Aorta (tissue), 5 donors: ENCODE data around the gene CCDC88B. TPM values are rescaled to one million over a fixed set of nuclear protein-coding genes. Genes with fewer than 3 reads are reported as not detected.
"Not testable (repeated sequence)": the region's sequence is repeated elsewhere in the genome, so short reads cannot be mapped to it uniquely, and the experiment has no call there.

Experiments used
- ATAC-seq: fragments of 200-7000 bp; cut with Tn5 transposase; one replicate; pipeline ENCODE4 v1.9.1; 2022; ENCODE audit warnings: moderate library complexity; ENCODE audit not compliant: low FRiP score
- DNase-seq, 2 donors: peaks; one replicate each; pipeline ENCODE4 v3.0.0-alpha.2; 2020
- H3K27ac ChIP-seq, 2 donors: one replicate each; pipeline ENCODE4 v1.5.1; 2013; ENCODE audit warnings: low read length in 2 of 2, mild to moderate bottlenecking in 2 of 2, moderate library complexity in 2 of 2, control low read depth in 1 of 2, inconsistent platforms in 1 of 2, low read depth in 1 of 2
- H3K27me3 ChIP-seq, 2 donors: one replicate each; pipeline ENCODE4 v1.6.1; 2013; ENCODE audit warnings: control low read depth in 1 of 2, low read length in 1 of 2, mild to moderate bottlenecking in 1 of 2, moderate library complexity in 1 of 2; ENCODE audit not compliant: insufficient read depth in 2 of 2, control insufficient read depth in 1 of 2
- H3K36me3 ChIP-seq, 2 donors: one replicate each; pipeline ENCODE4 v1.6.1; 2013; ENCODE audit warnings: control low read depth in 1 of 2, low read length in 1 of 2, mild to moderate bottlenecking in 1 of 2; ENCODE audit not compliant: insufficient read depth in 2 of 2, control insufficient read depth in 1 of 2
- H3K4me1 ChIP-seq, 2 donors: one replicate each; pipeline ENCODE4 v1.6.1; 2013; ENCODE audit warnings: low read length in 2 of 2, control low read depth in 1 of 2, mild to moderate bottlenecking in 1 of 2, moderate library complexity in 1 of 2; ENCODE audit not compliant: insufficient read depth in 2 of 2, control insufficient read depth in 1 of 2
- H3K4me3 ChIP-seq, 2 donors: one replicate each; pipeline ENCODE4 v1.5.1; 2013; ENCODE audit warnings: low read length in 2 of 2, control low read depth in 1 of 2, mild to moderate bottlenecking in 1 of 2
- H3K9me3 ChIP-seq: one replicate; pipeline ENCODE4 v1.6.1; 2013; ENCODE audit warnings: mild to moderate bottlenecking, low read length; ENCODE audit not compliant: control insufficient read depth
- WGBS, 2 donors: extraction: QIAGEN DNeasy Blood & Tissue Kit; methylation state at CpG; one replicate each; pipeline ENCODE4 v1.1.7; 2013; 5-methylcytosine and 5-hydroxymethylcytosine counted together
- intact Hi-C, 2 donors: fragments of 100-400 bp; cut with DNase I; formaldehyde crosslinking; loops; one replicate each; pipeline versions ENCODE4 v1.14.2 to v1.15.0; 2022
- polyA plus RNA-seq, 2 donors: library from polyadenylated mRNA; stranded (reverse); fragments of 200-250 nt; gene quantifications; one replicate each; pipeline ENCODE4 v1.2.3, GENCODE V29; 2013
- total RNA-seq, 2 donors: library from RNA; stranded (reverse); fragmentation: NEBNext Ultra II Directional; extraction: Animal tissue kit (Norgen Biotek cat#: 25700); gene quantifications; one replicate each; pipeline ENCODE4 v1.2.1, GENCODE V29; 2021
- donor health status: healthy with polysubstance abuse.
- donor health status: Bipolar disorder and iron deficiency.
- donor health status: DM: no; HTN: no; CAD: no.
- donor health status: DM: no; HTN: no; CAD: no.
- donor health status: DM: yes; HTN: yes; CAD: no.

The CCDC88B gene
- total and polyA plus RNA-seq, 4 donors, result 7.4 to 28.5 (median 16.2) TPM

GRCh38 chr11:64314146-64314804, 25.7 kb upstream of the CCDC88B start:
- intact Hi-C loops, result no loop called here
- WGBS, 2 donors, result 77 to 84% methylated on average over 12 to 19 of the region's 19 CpGs
- no peaks in the 10 kb centered on the region for H3K27me3 ChIP-seq
- DNase-seq (no peak), ATAC-seq (no peak)
- H3K27ac ChIP-seq, result no peak overlapping the region
- no peaks in the 10 kb centered on the region for H3K36me3 ChIP-seq
- no peaks in the 10 kb centered on the region for H3K9me3 ChIP-seq
- H3K4me1 ChIP-seq, result no peaks in the 10 kb centered on the region
- no peak overlapping the region for H3K4me3 ChIP-seq

GRCh38 chr11:64314805-64315561, 25.0 kb upstream of the CCDC88B start:
- no peaks in the 10 kb centered on the region for H3K4me1 ChIP-seq
- no peaks in the 10 kb centered on the region for H3K9me3 ChIP-seq
- no peak overlapping the region for H3K4me3 ChIP-seq
- ATAC-seq (no peak), DNase-seq (no peak)
- H3K27ac ChIP-seq, result no peak overlapping the region
- 87 to 89% methylated on average over 22 to 24 of the region's 24 CpGs for WGBS, 2 donors
- no peaks in the 10 kb centered on the region for H3K36me3 ChIP-seq
- intact Hi-C loops, result loop anchor here in 1 of 2 donors (5.0 kb wide), 1 partner anchor 42 kb away; the partner anchor contains the start of gene RPS6KA4
- H3K27me3 ChIP-seq, result no peaks in the 10 kb centered on the region

DNA sequence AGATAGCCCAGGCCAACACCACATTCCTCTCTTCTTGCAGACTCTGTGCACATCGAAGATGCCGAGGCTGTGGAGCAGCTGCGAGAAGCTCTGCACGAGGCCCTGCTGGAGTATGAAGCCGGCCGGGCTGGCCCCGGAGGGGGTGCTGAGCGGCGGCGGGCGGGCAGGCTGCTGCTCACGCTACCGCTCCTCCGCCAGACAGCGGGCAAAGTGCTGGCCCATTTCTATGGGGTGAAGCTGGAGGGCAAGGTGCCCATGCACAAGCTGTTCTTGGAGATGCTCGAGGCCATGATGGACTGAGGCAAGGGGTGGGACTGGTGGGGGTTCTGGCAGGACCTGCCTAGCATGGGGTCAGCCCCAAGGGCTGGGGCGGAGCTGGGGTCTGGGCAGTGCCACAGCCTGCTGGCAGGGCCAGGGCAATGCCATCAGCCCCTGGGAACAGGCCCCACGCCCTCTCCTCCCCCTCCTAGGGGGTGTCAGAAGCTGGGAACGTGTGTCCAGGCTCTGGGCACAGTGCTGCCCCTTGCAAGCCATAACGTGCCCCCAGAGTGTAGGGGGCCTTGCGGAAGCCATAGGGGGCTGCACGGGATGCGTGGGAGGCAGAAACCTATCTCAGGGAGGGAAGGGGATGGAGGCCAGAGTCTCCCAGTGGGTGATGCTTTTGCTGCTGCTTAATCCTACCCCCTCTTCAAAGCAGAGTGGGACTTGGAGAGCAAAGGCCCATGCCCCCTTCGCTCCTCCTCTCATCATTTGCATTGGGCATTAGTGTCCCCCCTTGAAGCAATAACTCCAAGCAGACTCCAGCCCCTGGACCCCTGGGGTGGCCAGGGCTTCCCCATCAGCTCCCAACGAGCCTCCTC, 24.1 kb upstream of the CCDC88B start:
- not testable (repeated sequence) for ATAC-seq, DNase-seq, H3K4me1 ChIP-seq, H3K9me3 ChIP-seq, H3K27me3 ChIP-seq, H3K27ac ChIP-seq, H3K4me3 ChIP-seq, H3K36me3 ChIP-seq
- WGBS, 2 donors, result 70 to 71% methylated on average over 23 to 25 of the region's 25 CpGs
- intact Hi-C loops, result loop anchor here in 1 of 2 donors (5.0 kb wide), 1 partner anchor 41 kb away; the partner anchor contains the start of gene RPS6KA4

DNA sequence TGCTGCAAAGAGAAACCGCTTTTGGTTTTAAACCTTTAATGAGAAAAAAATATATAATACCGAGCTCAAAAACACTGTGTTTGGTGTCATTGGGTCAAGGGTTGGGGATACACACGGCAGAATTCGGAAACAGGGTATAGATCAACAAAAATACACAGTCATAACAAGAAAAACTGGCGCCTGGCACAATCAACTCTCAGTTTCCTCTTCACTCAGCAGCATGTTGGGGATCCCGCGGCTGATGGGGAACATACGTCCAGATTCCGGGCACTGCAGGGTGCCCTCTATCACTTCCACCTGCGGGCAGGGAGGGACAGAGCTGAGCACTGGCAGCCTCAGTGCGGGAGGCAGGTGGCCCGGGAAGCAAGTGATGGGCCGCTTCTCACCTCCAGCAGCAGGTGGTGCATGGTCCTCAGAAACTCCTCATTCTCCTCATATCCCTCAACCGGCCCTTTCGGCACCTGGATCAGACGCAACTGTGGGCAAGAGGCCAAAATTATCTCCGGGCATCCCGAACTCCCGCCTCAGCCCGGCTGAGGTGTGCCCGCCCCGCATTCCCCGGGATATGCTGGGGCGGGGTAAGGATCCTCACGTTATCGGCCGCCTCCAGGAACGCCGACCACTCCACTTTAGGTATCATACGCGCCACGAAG, 23.2 kb upstream of the CCDC88B start:
- ATAC-seq, result no peak
- intact Hi-C loops, result loop anchor here in 1 of 2 donors (5.0 kb wide), 1 partner anchor 41 kb away; the partner anchor contains the start of gene RPS6KA4
- 6 to 7% methylated on average over 32 of the region's 32 CpGs for WGBS, 2 donors
- Histone ChIP-seq H3K27me3 (no peaks in the 10 kb centered on the region), H3K27ac (peak overlapping the region; percentile 12 to 85), H3K36me3 (no peaks in the 10 kb centered on the region), H3K4me3 (peak overlapping the region; percentile 27 to 56), H3K4me1 (no peaks in the 10 kb centered on the region), H3K9me3 (no peaks in the 10 kb centered on the region)
- DNase-seq, result no peak

GRCh38 chr11:64317325-64317960, 22.6 kb upstream of the CCDC88B start, which contains the start of gene TRMT112:
Gene TRMT112, minus strand, starts transcription at chr11:64317559. Its CDS starts 33 bp downstream, at chr11:64317526.
- ATAC-seq, result peak; percentile 92
- no peaks in the 10 kb centered on the region for H3K9me3 ChIP-seq
- DNase-seq, result peak; percentile 96 to 97
- intact Hi-C loops, result loop anchor here in 1 of 2 donors (5.0 kb wide), 1 partner anchor 40 kb away; the partner anchor contains the start of gene RPS6KA4
- H3K4me1 ChIP-seq, result no peaks in the 10 kb centered on the region
- 0% methylated on average over 43 of the region's 43 CpGs for WGBS, 2 donors
- peak within 1 kb of the TSS; percentile 56 to 65 for H3K4me3 ChIP-seq
- no peaks in the 10 kb centered on the region for H3K27me3 ChIP-seq
- H3K36me3 ChIP-seq, result no peaks in the 10 kb centered on the region
- H3K27ac ChIP-seq, result peak within 1 kb of the TSS; percentile 32 to 85

DNA sequence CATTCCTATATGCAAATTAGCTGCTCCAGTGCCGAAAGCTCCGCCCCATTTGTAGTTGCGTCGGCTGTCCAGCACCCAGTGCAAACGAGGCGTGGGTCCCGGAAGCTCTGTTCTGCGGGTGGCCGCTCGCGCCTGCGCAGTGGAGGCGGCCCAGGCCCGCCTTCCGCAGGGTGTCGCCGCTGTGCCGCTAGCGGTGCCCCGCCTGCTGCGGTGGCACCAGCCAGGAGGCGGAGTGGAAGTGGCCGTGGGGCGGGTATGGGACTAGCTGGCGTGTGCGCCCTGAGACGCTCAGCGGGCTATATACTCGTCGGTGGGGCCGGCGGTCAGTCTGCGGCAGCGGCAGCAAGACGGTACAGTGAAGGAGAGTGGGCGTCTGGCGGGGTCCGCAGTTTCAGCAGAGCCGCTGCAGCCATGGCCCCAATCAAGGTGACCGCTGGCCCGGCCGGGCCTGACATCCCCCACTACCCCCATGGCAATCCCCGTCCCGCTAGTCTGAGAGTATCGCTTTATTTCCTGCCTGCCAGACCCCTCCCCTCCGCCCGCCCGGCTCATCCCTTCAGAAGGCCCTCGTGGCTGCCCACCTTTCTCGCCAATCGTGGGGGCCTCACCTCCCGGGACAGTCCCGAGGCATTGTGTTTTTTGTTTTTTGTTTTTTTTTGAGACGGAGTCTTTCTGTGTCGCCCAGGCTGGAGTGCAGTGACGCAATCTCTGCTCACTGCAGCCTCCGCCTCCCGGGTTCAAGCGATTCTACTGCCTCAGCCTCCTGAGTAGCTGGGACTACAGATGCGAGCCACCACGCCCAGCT, 21.8 kb upstream of the CCDC88B start, which contains the start of gene PRDX5:
Gene PRDX5 (plus strand): TSS at position 161 of the 805 bp plus-strand sequence. CDS start 95 bp downstream, at position 256.
- H3K9me3 ChIP-seq, result no peaks in the 10 kb centered on the region
- intact Hi-C loops, result loop anchor here (1.0 to 5.0 kb wide), 2 partner anchors 37 to 39 kb away; partner anchors contain the start of gene RPS6KA4 (in 1 of the 2)
- ATAC-seq, result peak; percentile 94
- H3K36me3 ChIP-seq, result no peaks in the 10 kb centered on the region
- H3K4me1 ChIP-seq, result no peaks in the 10 kb centered on the region
- peak; percentile 98 for DNase-seq
- H3K4me3 ChIP-seq, result peak within 1 kb of the TSS; percentile 56 to 65
- no peaks in the 10 kb centered on the region for H3K27me3 ChIP-seq
- H3K27ac ChIP-seq, result peak within 1 kb of the TSS; percentile 32 to 85
- WGBS, 2 donors, result 1% methylated on average over 56 to 61 of the region's 61 CpGs
